ENCODE results near the gene CUX1. TPM values are rescaled to one million over a fixed set of nuclear protein-coding genes. Genes with fewer than 3 reads are reported as not detected.

CUX1 gene
- total and polyA plus RNA-seq, 12 donors, result 34.5 to 176 (median 145) TPM

- intact Hi-C loops (cut with DNase I), result no loop called here
- peaks cover 0 to 44% (median 21%) of the 10 kb centered on the region in 9 donors for H3K4me1 ChIP-seq
- H3K36me3 ChIP-seq, result peaks cover 0 to 13% (median 0%) of the 10 kb centered on the region in 9 donors
- WGBS, 2 donors, result 97 to 98% methylated on average over 18 of the region's 18 CpGs
- TF ChIP-seq CTCF (IDR thresholded peaks at IDR 0.05), result no peak
- ATAC-seq, result no peak
- no peak overlapping the region for H3K27ac ChIP-seq
- DNase-seq, result no peak
- H3K4me3 ChIP-seq, result no peak overlapping the region
- no peaks in the 10 kb centered on the region for H3K9me3 ChIP-seq
- no peaks in the 10 kb centered on the region for H3K27me3 ChIP-seq
These were observed 332.8 kb downstream of the CUX1 start for GRCh38 chr7:102150266-102150665.

- no peak overlapping the region for H3K4me3 ChIP-seq
- peak; percentile 56 to 89 (median 86) for ATAC-seq
- no peak for TF ChIP-seq CTCF (IDR thresholded peaks at IDR 0.05)
- H3K4me1 ChIP-seq, result peaks cover 0 to 32% (median 15%) of the 10 kb centered on the region in 9 donors
- intact Hi-C loops (cut with DNase I), result no loop called here
- WGBS, 2 donors, result 38 to 54% methylated on average over 21 of the region's 21 CpGs
- DNase-seq, result peak; percentile 33 to 48
- no peaks in the 10 kb centered on the region for H3K27me3 ChIP-seq
- H3K36me3 ChIP-seq, result peaks cover 0 to 13% (median 0%) of the 10 kb centered on the region in 9 donors
- peak overlapping the region; percentile 44 to 85 (median 72) for H3K27ac ChIP-seq
- H3K9me3 ChIP-seq, result no peaks in the 10 kb centered on the region
These were observed 335.5 kb downstream of the CUX1 start for GRCh38 chr7:102152672-102153598.

DNA sequence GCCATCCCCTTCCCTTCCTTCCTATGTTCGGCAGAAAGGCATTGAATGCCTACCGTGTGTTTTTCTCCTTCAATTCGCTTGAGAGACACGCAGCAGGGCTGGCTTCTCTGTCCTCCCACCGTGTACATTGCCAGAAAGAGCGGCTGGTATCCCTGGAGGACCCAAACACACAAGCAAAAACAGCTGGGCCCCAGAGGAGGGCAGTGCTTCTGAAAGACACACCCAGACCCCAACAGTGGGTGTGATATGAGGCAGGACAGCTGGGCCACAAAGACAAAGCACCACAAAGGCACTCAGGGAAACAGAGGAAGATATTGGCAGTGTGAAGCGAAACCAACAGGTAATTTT is 336.1 kb downstream of the CUX1 start:
- no peaks in the 10 kb centered on the region for H3K27me3 ChIP-seq
- DNase-seq (peak in 1 of 2 donors; percentile 11), ATAC-seq (peak in 6 of 8 donors; percentile 10 to 62 (median 18))
- intact Hi-C loops (cut with DNase I), result no loop called here
- H3K36me3 ChIP-seq, result peaks cover 0 to 20% (median 0%) of the 10 kb centered on the region in 9 donors
- H3K4me3 ChIP-seq, result no peak overlapping the region
- no peaks in the 10 kb centered on the region for H3K9me3 ChIP-seq
- peak overlapping the region; percentile 37 to 85 (median 72) for H3K27ac ChIP-seq
- no peak for TF ChIP-seq CTCF (IDR thresholded peaks at IDR 0.05)
- H3K4me1 ChIP-seq, result peaks cover 0 to 32% (median 15%) of the 10 kb centered on the region in 9 donors
- 46 to 59% methylated on average over 7 of the region's 7 CpGs for WGBS, 2 donors

DNA sequence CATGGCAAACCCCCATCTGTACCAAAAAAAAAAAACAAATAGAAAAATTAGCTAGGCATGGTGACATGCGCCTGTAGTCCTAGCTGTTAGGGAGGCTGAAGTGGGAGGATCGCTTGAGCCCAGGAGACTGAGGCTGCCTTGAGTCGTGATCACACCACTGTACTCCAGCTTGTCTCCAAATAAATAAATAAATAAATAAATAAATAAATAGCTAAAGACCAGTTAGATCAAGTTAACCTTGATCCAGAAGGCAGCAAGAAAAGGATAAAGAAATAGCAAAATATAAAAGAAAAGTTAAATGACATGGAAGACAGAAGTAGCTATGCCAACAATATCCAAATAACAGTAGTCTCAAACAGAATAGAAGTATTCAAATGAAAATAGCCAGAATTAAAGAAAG is 337.0 kb downstream of the CUX1 start:
- H3K36me3 ChIP-seq, result peaks cover 0 to 27% (median 0%) of the 10 kb centered on the region in 9 donors
- intact Hi-C loops (cut with DNase I), result no loop called here
- ATAC-seq (no peak), DNase-seq (no peak)
- H3K27ac ChIP-seq, result peak overlapping the region in 1 of 10 donors; percentile 82
- no peaks in the 10 kb centered on the region for H3K9me3 ChIP-seq
- H3K4me1 ChIP-seq, result peaks cover 0 to 32% (median 15%) of the 10 kb centered on the region in 9 donors
- H3K27me3 ChIP-seq, result no peaks in the 10 kb centered on the region
- TF ChIP-seq CTCF (IDR thresholded peaks at IDR 0.05), result no peak
- H3K4me3 ChIP-seq, result no peak overlapping the region
- WGBS, 2 donors, result 98% methylated on average over 3 of the region's 3 CpGs

All from heart right ventricle (tissue), 16 donors.